HT-29 (cell line): ENCODE data around the gene PDZRN3. TPM values are rescaled to one million over a fixed set of nuclear protein-coding genes. Genes with fewer than 3 reads are reported as not detected.

ENCODE experiments used
- DNase-seq: peaks from one replicate; pipeline ENCODE4 v3.0.0-alpha.2; 2015; ENCODE audit warnings: low spot score
- total RNA-seq: library from RNA; depleted of rRNA; stranded (reverse); fragments of >200 nt; shearing (Covaris generic); gene quantifications from 2 replicates; pipeline ENCODE4 v1.2.3, GENCODE V29; 2014

The PDZRN3 gene
- total RNA-seq, 1 experiment from 2014 or later = 4.6 TPM

GRCh38 chr3:73423116-73423515 lies 201.6 kb downstream of the PDZRN3 start:
- no peak for DNase-seq

DNA sequence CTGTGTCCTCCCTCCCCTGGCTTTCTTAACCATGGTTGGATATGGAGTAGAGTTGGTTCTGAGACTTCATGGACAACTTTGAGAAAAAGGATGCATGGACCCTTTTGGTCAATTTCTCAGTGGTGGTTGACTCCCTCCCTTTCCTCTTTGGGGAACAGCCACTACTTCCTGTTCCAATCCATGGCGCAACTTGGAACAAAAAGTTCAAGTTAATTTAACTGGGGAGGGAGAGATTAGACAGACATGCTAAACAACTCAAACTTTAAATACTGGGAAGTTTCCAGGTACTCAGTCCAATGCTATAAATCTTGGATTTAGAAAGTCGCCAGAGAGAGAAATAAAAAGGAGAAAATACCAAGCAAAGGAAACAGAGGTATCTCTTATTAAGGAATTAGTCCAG lies 202.2 kb downstream of the PDZRN3 start:
- DNase-seq = no peak

DNA sequence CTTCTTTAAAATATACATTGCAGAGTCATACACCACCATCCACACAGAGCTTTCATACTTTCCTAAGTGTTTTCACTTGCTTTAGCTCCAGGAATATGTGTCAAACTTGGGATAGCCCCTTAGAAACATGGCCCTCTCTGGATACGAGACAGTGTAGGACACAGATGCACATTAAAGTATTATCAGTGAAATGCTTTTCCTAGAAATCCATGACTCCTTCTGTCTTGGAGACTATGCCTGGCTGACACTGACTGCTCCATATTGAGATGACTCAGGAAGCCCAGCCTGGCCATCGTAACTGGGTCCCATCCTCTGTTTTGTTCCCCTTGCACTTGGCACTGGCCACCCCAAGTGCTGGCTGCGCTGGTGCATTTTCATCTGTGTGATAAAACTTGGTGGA lies 204.8 kb downstream of the PDZRN3 start:
- no peak for DNase-seq

DNA sequence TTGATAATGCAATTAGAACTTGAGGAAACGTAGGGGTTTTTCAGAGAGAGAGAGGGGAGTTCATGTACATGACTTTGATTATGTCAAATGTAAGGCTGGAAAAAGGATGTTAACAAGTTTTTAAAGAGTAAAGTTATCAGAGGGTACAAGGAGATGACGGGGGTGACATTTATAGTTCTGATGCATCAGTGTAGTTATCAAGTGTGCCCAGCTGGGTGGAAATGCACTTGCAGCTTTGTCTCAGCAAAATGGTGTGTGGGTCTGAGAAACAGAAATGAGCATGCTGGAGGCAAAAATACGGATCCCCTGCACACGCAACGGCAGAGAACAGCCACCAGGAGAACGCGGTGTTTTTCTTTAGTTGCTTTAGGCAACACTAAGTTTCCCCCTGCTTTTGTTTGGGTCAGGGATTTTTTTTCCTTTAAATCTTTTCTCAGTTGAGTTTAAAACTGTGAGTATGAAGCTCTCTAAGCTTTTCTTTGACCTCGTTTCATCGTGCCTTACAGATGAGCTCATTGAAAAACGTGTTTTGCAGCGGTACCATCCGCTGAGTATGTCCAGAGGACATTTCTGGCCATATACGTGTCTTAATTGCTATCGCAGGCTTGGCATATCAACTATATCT lies 205.4 kb downstream of the PDZRN3 start:
- no peak for DNase-seq

- DNase-seq = no peak
Measured at GRCh38 chr3:73418681-73419080, 206.1 kb downstream of the PDZRN3 start.

GRCh38 chr3:73415118-73415517 lies 209.6 kb downstream of the PDZRN3 start:
- no peak for DNase-seq

- DNase-seq = no peak
Measured at GRCh38 chr3:73413619-73414018, 211.1 kb downstream of the PDZRN3 start.

- no peak for DNase-seq
Measured at GRCh38 chr3:73411993-73412392, 212.7 kb downstream of the PDZRN3 start.

DNA sequence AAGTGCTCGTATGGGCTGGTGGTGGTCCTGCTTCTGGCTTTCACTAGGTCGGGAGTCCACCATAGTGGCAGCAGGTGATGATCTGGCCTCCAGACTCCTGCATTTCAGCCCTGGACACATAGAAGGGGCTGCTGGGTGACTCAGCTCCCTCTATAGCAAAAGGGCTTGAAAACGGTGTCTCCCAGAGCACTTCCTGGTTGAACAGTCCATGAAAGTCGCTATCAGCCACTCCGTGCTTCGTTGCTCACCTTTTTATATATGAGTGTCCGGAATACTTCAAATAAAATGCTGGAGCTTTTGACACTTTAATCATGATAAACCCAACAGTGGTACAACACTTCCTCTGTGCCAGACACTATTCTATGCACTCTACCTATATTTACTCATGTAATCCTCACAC lies 213.2 kb downstream of the PDZRN3 start:
- no peak for DNase-seq

GRCh38 chr3:73409138-73409763 lies 215.5 kb downstream of the PDZRN3 start:
- DNase-seq = no peak

- DNase-seq = no peak
Measured at GRCh38 chr3:73408634-73409033, 216.1 kb downstream of the PDZRN3 start.

DNA sequence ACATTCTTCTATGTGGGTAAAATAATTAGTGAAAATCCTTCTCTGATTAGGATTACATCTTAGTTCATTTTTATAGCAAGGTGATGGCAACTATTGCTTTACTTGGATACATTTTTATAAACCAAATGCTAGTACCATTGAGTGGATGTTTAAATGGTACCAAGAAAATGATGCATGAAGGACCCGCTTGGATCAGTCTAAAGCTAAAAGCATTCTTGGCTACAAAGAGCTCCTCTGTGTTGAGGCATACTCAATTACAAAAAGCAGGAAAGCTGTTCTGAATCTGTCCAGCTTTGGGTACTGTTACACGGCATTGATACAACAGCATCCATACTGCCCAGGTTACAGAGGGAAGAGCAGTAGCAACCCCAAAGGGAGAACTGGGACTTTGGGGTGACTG lies 217.2 kb downstream of the PDZRN3 start:
- no peak for DNase-seq

DNA sequence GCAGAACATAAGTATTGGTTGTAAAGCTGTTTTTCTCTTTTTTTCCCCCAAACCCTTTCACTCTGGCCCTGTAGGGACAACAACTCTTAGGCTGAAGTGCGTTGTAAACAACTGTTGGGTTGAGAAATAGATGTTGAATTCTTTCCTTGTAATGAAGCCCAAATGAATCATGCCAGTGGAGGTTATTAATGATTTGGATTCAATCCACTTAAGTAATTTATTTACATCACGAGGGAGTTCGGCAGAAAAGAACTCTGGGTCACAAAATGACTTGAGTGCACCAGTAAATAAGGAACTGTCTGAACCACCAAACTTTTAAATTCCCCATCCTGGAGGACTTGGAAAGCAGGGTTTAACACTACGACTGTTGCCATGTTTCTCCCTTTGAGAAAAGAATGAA lies 218.9 kb downstream of the PDZRN3 start:
- DNase-seq = no peak

DNA sequence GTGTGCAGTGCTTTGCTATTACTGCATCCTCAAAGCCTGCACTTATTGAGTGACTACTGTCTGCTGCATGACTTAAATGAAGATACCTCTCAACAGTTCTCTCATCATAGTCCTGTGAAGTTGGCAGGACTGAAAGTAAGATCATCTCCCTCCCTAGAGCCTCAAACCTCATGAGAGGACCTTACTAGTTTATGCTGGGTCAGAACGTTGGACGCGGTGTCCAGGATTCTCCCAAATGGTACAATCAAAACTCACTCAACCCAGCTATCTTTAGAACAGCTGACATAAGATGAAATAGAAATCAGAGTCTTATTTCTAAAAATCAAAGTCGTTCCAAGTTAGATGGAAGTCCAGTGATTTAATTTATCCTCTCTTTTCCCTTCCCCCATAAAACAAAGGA lies 219.7 kb downstream of the PDZRN3 start:
- DNase-seq = no peak

DNA sequence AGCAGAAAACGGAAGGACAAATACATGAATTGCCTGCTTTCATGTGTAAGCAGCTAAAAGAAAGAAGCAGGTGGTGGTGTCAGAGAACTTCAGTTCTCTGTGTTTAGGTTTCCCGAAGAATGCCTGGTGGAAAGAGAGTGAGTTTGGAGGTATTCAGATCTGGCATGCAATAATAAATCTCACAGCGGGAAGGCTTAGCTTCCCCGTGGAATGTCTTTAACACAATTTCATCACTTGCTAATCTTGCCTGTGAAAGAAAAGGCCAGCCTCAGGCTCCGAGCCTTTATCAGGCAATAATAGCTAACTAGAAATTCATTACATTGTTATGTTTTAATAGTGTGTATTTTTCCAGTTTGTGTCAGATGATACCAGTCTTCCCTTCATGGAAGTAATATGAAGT lies 220.3 kb downstream of the PDZRN3 start:
- no peak for DNase-seq

DNA sequence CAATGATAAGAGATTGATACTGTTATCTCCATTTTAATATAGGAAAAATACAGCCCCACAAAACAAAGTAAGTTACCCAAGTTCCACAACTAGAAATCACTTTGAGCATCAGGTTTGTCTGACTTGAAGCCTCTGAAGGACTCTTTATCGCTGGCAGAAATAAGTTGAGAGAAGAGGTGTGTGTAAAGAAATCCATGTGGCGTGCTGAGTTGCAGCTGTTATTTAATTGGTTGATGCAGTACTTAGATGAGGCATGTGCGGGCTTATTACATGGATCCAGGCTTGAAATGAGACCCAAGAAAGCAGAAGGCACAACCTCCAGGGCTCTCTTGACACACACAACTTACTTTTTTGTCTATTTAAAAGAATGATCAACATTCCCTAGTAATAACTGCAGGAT lies 221.3 kb downstream of the PDZRN3 start:
- DNase-seq = no peak

DNA sequence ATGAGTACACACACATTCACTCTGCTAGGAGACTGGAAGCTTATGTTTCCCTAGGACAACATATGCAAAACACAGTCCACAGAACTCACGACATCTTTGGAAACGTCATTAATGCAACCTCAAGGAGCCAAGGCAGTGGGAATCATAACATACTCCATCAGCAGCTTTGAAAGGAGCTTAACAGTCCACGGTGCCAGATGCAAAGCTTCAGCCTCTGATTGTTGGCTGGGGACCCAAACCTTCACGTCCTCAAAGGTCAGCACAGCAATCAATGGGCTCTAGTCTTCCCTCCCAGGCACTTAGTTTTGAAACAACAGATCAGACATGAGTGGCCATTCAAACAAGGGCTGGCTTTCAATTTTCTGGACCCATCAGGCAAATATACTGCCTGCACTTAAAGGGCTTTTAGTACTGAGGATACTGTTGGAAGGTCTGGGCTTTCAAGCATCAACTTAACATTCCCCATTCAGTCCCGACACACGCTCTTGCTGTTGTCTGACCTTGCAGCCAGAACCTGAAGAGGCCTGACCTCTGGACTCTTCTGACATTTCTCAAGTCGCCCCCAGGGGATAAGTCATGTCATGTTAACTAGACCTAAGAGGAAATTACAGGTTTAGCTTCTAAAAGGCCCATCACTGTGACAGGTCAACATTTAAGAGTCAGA lies 223.0 kb downstream of the PDZRN3 start:
- no peak for DNase-seq

- DNase-seq = no peak
Measured at GRCh38 chr3:73401059-73401458, 223.7 kb downstream of the PDZRN3 start.

DNA sequence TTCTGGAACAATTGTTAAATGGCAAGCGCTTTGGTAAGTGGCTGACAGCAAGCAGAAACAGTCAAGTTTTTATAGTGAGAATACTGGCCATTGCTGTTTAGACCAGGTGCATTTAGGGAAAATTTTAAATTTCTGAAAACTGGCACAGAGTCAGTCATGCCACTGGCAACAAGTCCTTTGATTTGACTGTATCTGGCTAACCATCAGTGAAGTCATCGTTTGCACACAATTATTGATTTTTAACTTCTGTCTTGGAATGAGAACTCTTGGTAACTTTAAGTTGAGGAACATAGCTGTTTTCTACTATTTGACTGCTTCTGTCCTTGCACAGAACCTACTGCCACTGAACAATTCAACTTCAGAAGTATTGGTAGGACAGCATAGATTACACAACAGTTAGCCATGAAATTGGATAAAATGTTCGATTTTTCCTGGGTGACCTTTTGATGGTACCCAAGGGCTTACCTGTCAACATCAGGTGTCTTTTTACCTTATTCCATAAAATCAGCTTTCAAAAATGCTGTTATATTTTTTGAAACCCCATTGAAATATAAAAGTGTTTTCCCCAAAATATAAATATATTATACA lies 225.0 kb downstream of the PDZRN3 start:
- DNase-seq = no peak

DNA sequence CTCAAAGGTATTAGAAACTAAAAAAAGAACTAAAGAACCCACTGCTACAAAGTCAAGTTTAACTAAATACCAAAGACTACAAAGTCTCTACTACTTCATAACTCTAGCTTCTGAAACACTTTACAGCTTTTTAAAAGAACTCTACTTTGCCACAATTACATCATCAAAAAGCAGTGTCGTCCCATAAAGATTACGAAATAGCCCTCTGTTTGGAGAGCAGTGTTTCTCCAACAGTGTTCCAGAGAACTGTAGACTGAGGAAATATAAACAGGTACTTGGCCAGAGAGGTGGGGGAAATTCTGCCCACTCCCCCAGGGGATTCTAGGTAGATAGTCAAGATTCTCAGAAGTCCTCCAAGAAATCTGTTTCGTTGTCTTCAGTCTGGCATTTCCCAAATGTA lies 225.6 kb downstream of the PDZRN3 start:
- no peak for DNase-seq

- DNase-seq = no peak
Measured at GRCh38 chr3:73398084-73398483, 226.7 kb downstream of the PDZRN3 start.

GRCh38 chr3:73394240-73394639 lies 230.5 kb downstream of the PDZRN3 start:
- DNase-seq = no peak

DNA sequence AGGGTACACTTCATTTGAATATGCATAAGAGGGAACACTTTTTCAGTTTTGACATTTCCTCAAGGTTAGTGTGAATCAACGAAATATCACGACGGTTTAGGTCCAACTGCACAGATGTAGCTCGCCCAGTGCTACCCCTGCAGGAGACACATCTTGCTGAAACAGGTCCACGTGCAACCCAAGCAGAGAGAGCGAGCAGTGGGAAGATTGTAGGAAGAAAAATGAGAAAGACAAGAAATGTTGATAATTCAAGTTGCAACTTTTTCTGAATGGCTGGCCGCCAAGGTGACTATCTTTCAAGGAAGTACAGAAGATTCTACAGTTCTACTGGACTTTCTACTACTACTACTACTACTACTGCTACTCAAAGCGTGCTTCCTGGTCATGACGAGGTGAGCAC lies 231.7 kb downstream of the PDZRN3 start:
- no peak for DNase-seq
